Activated B cell treated with CpG ODN at 0.5 μM for 24 hours (primary cell): ENCODE measurements around the gene MEIS3. TPM values are rescaled to one million over a fixed set of nuclear protein-coding genes. Genes with fewer than 3 reads are reported as not detected.
A peak's percentile ranks its signal among the peaks of the same experiment; 100 is the strongest.

ENCODE experiments used
- ATAC-seq: fragments of 200-7000 bp; cut with Tn5 transposase; one replicate; pipeline ENCODE4 v1.10.0; 2021; ENCODE audit warnings: low read depth, mild to moderate bottlenecking, moderate library complexity
- CTCF ChIA-PET: fragments of 350-600 bp; sonication (Branson Sonifier 250); formaldehyde crosslinking; loops from one replicate; lab custom pipeline; 2021; ENCODE audit warnings: antibody characterized with exemption; lab: Charles Lee
- POLR2A ChIA-PET: fragments of 350-600 bp; sonication (Branson Sonifier 250); formaldehyde crosslinking; loops from one replicate; lab custom pipeline; 2021; ENCODE audit warnings: antibody characterized with exemption; lab: Charles Lee
- DNase-seq: peaks from one replicate; pipeline ENCODE4 v3.0.0; 2022
- H3K27ac Mint-ChIP-seq: one replicate; pipeline ENCODE4 v1.8.0; 2020; ENCODE audit warnings: mixed read lengths
- H3K27me3 Mint-ChIP-seq: one replicate; pipeline ENCODE4 v1.8.0; 2021; ENCODE audit warnings: mixed read lengths
- H3K36me3 Mint-ChIP-seq: one replicate; pipeline ENCODE4 v1.8.0; 2021; ENCODE audit warnings: low read depth, mixed read lengths
- H3K4me1 Mint-ChIP-seq: one replicate; pipeline ENCODE4 v1.8.0; 2021; ENCODE audit warnings: mixed read lengths
- H3K4me3 Mint-ChIP-seq: one replicate; pipeline ENCODE4 v1.8.0; 2020; ENCODE audit warnings: mild to moderate bottlenecking, mixed read lengths
- H3K9me3 Mint-ChIP-seq: one replicate; pipeline ENCODE4 v1.8.0; 2020; ENCODE audit warnings: mixed read lengths
- intact Hi-C: fragments of 100-400 bp; cut with micrococcal nuclease; formaldehyde crosslinking; loops from one replicate; pipeline ENCODE4 v1.15.1; 2024
- total RNA-seq: library from RNA; stranded (reverse); gene quantifications from 2 replicates; pipeline ENCODE4 v1.2.3, GENCODE V29; 2022
- TF ChIP-seq, protein P1 (sequence below): fragments of 200-600 bp; IDR thresholded peaks from one replicate; pipeline ENCODE4 v1.8.0; 2022; ENCODE audit warnings: antibody characterized with exemption, mild to moderate bottlenecking

MEIS3 gene
- total RNA-seq, 1 donor from 2014 or later, result not detected

DNA sequence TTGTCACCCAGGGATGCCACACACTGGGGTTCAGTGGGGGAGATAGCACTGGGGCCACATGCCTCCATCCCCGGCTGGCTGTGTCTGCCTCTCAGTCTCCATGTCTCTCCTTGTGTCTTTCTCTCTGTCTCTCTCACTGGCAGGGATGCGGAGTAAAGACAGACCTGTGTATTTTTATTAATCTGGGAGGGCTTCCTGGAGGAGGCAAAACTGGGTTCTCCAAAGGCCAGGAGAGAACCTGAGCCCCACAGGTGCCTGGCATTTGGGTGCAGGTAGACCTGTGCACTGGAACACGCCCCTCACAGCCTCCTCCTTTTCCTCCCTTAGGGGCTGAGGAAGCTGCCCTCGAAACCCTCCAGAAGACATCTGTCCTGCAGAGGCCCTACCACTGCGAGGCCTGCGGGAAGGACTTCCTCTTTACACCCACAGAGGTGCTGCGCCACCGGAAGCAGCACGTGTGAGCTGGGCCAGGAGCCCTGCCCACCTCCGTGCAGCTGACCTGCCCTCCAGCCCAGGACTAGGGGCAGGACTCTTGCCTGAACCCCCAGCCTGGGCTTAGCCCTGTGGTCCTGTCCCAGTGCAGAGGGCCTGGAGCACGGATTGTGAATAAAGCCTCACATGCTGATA, 37.6 kb downstream of the MEIS3 start:
- CTCF ChIA-PET, result no interaction called here
- H3K9me3 Mint-ChIP-seq, result no peaks in the 10 kb centered on the region

GRCh38 chr19:47381121-47381520, 38.2 kb downstream of the MEIS3 start:
- TF ChIP-seq, protein P1, sequence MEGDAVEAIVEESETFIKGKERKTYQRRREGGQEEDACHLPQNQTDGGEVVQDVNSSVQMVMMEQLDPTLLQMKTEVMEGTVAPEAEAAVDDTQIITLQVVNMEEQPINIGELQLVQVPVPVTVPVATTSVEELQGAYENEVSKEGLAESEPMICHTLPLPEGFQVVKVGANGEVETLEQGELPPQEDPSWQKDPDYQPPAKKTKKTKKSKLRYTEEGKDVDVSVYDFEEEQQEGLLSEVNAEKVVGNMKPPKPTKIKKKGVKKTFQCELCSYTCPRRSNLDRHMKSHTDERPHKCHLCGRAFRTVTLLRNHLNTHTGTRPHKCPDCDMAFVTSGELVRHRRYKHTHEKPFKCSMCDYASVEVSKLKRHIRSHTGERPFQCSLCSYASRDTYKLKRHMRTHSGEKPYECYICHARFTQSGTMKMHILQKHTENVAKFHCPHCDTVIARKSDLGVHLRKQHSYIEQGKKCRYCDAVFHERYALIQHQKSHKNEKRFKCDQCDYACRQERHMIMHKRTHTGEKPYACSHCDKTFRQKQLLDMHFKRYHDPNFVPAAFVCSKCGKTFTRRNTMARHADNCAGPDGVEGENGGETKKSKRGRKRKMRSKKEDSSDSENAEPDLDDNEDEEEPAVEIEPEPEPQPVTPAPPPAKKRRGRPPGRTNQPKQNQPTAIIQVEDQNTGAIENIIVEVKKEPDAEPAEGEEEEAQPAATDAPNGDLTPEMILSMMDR, result no peak
- no peaks in the 10 kb centered on the region for H3K9me3 Mint-ChIP-seq
- ChIA-PET CTCF (no interaction called here), POLR2A (no interaction called here)
- H3K27me3 Mint-ChIP-seq, result no peaks in the 10 kb centered on the region
- H3K4me3 Mint-ChIP-seq, result no peak overlapping the region
- peaks cover 55% of the 10 kb centered on the region for H3K36me3 Mint-ChIP-seq
- intact Hi-C loops, result no loop called here
- no peak for ATAC-seq
- H3K27ac Mint-ChIP-seq, result no peak overlapping the region
- H3K4me1 Mint-ChIP-seq, result peaks cover 18% of the 10 kb centered on the region
- no peak for DNase-seq

More for the DNA sequence above, 37.6 kb downstream of the MEIS3 start:
- POLR2A ChIA-PET, result interaction anchor here (0.5 kb wide), 1 partner anchor 38 kb away, joined by 5 read pairs; no protein-coding TSS in a partner anchor
- intact Hi-C loops, result no loop called here
- peak overlapping the region; percentile 41 for H3K27ac Mint-ChIP-seq
- TF ChIP-seq, protein P1, result no peak
- H3K4me1 Mint-ChIP-seq, result peaks cover 18% of the 10 kb centered on the region
- H3K36me3 Mint-ChIP-seq, result peaks cover 50% of the 10 kb centered on the region
- peak; percentile 71 for ATAC-seq
- DNase-seq, result no peak
- H3K27me3 Mint-ChIP-seq, result no peaks in the 10 kb centered on the region
- no peak overlapping the region for H3K4me3 Mint-ChIP-seq

- Mint-ChIP-seq H3K36me3 (peaks cover 60% of the 10 kb centered on the region), H3K27ac (no peak overlapping the region), H3K27me3 (no peaks in the 10 kb centered on the region), H3K4me1 (peaks cover 18% of the 10 kb centered on the region), H3K4me3 (no peak overlapping the region), H3K9me3 (no peaks in the 10 kb centered on the region)
- TF ChIP-seq, protein P1, result no peak
- CTCF ChIA-PET, result no interaction called here
- DNase-seq (no peak), ATAC-seq (no peak)
- POLR2A ChIA-PET, result no interaction called here
- intact Hi-C loops, result no loop called here
These were observed 38.8 kb downstream of the MEIS3 start for GRCh38 chr19:47380559-47380958.

GRCh38 chr19:47379381-47379938, 39.9 kb downstream of the MEIS3 start:
- peaks cover 68% of the 10 kb centered on the region for H3K36me3 Mint-ChIP-seq

DNA sequence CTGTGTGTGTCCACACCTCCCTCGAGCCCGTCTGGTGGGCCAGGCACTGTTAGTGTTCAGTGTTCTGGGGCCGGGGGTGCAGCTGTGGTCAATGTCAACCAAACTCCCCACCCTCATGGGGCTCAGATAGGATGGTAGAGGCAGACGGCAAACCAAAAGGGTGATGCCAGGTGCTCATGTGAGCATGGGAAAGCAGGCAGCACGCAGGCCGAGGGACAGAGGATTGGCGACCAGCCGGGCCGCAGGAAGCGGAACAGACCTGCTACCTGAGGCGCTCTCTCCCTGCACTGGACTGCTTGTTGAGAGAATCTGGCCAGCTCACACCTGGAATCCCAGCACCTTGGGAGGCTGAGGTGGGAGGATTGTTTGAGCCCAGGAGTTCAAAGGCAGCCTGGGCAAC, 41.1 kb downstream of the MEIS3 start:
- ChIA-PET POLR2A (no interaction called here), CTCF (no interaction called here)
- intact Hi-C loops, result no loop called here
- Mint-ChIP-seq H3K27me3 (no peaks in the 10 kb centered on the region), H3K4me3 (no peak overlapping the region), H3K9me3 (no peaks in the 10 kb centered on the region), H3K36me3 (peaks cover 73% of the 10 kb centered on the region), H3K27ac (no peak overlapping the region), H3K4me1 (peaks cover 14% of the 10 kb centered on the region)
- DNase-seq (no peak), ATAC-seq (no peak)
- TF ChIP-seq, protein P1, result no peak

More at GRCh38 chr19:47379381-47379938, 39.9 kb downstream of the MEIS3 start:
- no peak for DNase-seq
- Mint-ChIP-seq H3K27ac (no peak overlapping the region), H3K9me3 (no peaks in the 10 kb centered on the region), H3K4me3 (no peak overlapping the region), H3K4me1 (peaks cover 18% of the 10 kb centered on the region), H3K27me3 (no peaks in the 10 kb centered on the region)
- intact Hi-C loops, result no loop called here
- no peak for ATAC-seq
- ChIA-PET CTCF (no interaction called here), POLR2A (no interaction called here)
- TF ChIP-seq, protein P1, result no peak
